HepG2 (cell line): ENCODE measurements around the gene RSPH1. TPM values are rescaled to one million over a fixed set of nuclear protein-coding genes. Genes with fewer than 3 reads are reported as not detected.

Experiments
- ATAC-seq: fragments of 200-7000 bp; cut with Tn5 transposase; 3 replicates; pipeline ENCODE4 v1.9.1; 2020; ENCODE audit warnings: mild to moderate bottlenecking, moderate library complexity
- BruUV-seq: library from RNA; stranded (reverse); fragments of 400-500 nt; replicated peaks from 2 replicates; lab custom pipeline; 2021; lab: Mats Ljungman, UMichigan
- CTCF ChIA-PET: fragments of 300-600 bp; formaldehyde crosslinking; extraction: SDS; loops from one replicate; lab custom pipeline; 2021; ENCODE audit warnings: low total read pairs, inconsistent platforms, low intra/inter-chr PET ratio; lab: Yijun Ruan, JAX
- POLR2A ChIA-PET: fragments of 350-600 bp; sonication (Branson Sonifier 250); formaldehyde crosslinking; loops from one replicate; lab custom pipeline; 2020; ENCODE audit warnings: antibody characterized with exemption, inconsistent platforms; lab: Yijun Ruan, JAX
- DNase-seq: peaks from one replicate; pipeline ENCODE4 v3.0.0-alpha.2; 2015; ENCODE audit warnings: low spot score
- FAIRE-seq: peaks from 3 replicates; lab custom pipeline; 2011; peaks lifted over from hg19 to GRCh38; lab: Jason Lieb, UNC
- H2AFZ ChIP-seq: one replicate; pipeline ENCODE4 v1.6.1; 2011; ENCODE audit warnings: low read length, inconsistent platforms
- H3K27ac ChIP-seq: fragments of 300-600 bp; 3 replicates; pipeline ENCODE4 v1.8.0; 2011; ENCODE audit warnings: mixed run types, mild to moderate bottlenecking, mixed read lengths, low read length, inconsistent platforms; ENCODE audit not compliant: insufficient read depth; ENCODE audit errors: extremely low read length
- H3K27me3 ChIP-seq, 2 experiments: fragments of 200-600 bp in 1 of 2; 2 replicates in 1 of 2; 3 replicates in 1 of 2; pipeline versions ENCODE4 v1.6.0 to v1.8.0; 2011; ENCODE audit warnings: low read length in 2 of 2, mild to moderate bottlenecking in 2 of 2, moderate library complexity in 2 of 2, inconsistent platforms in 1 of 2; ENCODE audit not compliant: insufficient read depth in 2 of 2, control insufficient read depth in 1 of 2
- H3K36me3 ChIP-seq, 2 experiments: fragments of 200-600 bp in 1 of 2; replicated peaks in 1 of 2; 2 replicates in 1 of 2; 3 replicates in 1 of 2; pipeline versions ENCODE4 v1.5.1 to v1.8.0; 2011; ENCODE audit warnings: low read length in 2 of 2, inconsistent platforms in 1 of 2; ENCODE audit not compliant: insufficient read depth in 2 of 2, control insufficient read depth in 1 of 2
- H3K4me1 ChIP-seq: 2 replicates; pipeline ENCODE4 v1.5.1; 2012; ENCODE audit warnings: low read length, inconsistent platforms; ENCODE audit not compliant: insufficient read depth
- H3K4me2 ChIP-seq: 2 replicates; pipeline ENCODE4 v1.6.0; 2011; ENCODE audit warnings: low read depth, low read length, inconsistent platforms
- H3K4me3 ChIP-seq, 3 experiments: fragments of 200-600 bp in 1 of 3; sonication (generic), shearing (Covaris generic) in 1 of 3; replicated peaks in 1 of 3; 2 replicates each; pipeline ENCODE4 v1.5.1; 2011 to 2016; ENCODE audit warnings: low read length in 3 of 3, inconsistent platforms in 2 of 3, low read depth in 2 of 3, mild to moderate bottlenecking in 2 of 3, control low read depth in 1 of 3, mixed read lengths in 1 of 3; ENCODE audit not compliant: insufficient read depth in 1 of 3
- H3K79me2 ChIP-seq: one replicate; pipeline ENCODE4 v1.6.1; 2011; ENCODE audit warnings: low read length, inconsistent platforms; ENCODE audit not compliant: insufficient read depth
- H3K9ac ChIP-seq: 2 replicates; pipeline ENCODE4 v1.6.0; 2011; ENCODE audit warnings: mild to moderate bottlenecking, low read depth, low read length, inconsistent platforms; ENCODE audit not compliant: insufficient read depth
- H3K9me3 ChIP-seq: 2 replicates; pipeline ENCODE4 v1.5.1; 2012; ENCODE audit warnings: mild to moderate bottlenecking, low read length
- H4K20me1 ChIP-seq: 2 replicates; pipeline ENCODE4 v1.6.0; 2011; ENCODE audit warnings: inconsistent platforms, mild to moderate bottlenecking, low read length, moderate library complexity; ENCODE audit not compliant: insufficient read depth
- ARNTL ChIP-seq: sonication (generic); formaldehyde crosslinking; IDR thresholded peaks from 2 replicates; pipeline ENCODE4 v1.4.0; 2020; ENCODE audit warnings: mild to moderate bottlenecking, missing genetic modification reagents
- ATF1 ChIP-seq: IDR thresholded peaks from 2 replicates; pipeline ENCODE4 v1.6.1; 2016; ENCODE audit warnings: mild to moderate bottlenecking, control low read depth
- CREB1 ChIP-seq, 2 experiments: fragments of 450-650 bp in 1 of 2; IDR thresholded peaks; 2 replicates each; pipeline ENCODE4 v1.6.1; 2016 to 2017; ENCODE audit warnings: control low read depth in 1 of 2, mild to moderate bottlenecking in 1 of 2, missing compliant biosample characterization in 1 of 2, missing genetic modification characterization in 1 of 2
- DMTF1 ChIP-seq: sonication (generic); formaldehyde crosslinking; IDR thresholded peaks from 2 replicates; pipeline ENCODE4 v1.4.0; 2020; ENCODE audit warnings: mild to moderate bottlenecking, missing genetic modification reagents
- GPBP1L1 ChIP-seq: sonication (generic); formaldehyde crosslinking; IDR thresholded peaks from 2 replicates; pipeline ENCODE4 v1.5.0; 2020; ENCODE audit warnings: mild to moderate bottlenecking, missing genetic modification reagents
- HNRNPLL ChIP-seq: fragments of 200-400 bp; formaldehyde crosslinking; IDR thresholded peaks from 2 replicates; pipeline ENCODE4 v1.6.1; 2017; ENCODE audit warnings: mild to moderate bottlenecking, low read depth, low read length; ENCODE audit not compliant: poor library complexity, severe bottlenecking
- KDM3A ChIP-seq: IDR thresholded peaks from 2 replicates; pipeline ENCODE4 v1.6.1; 2018; ENCODE audit warnings: low read depth, missing compliant biosample characterization
- KDM5A ChIP-seq: fragments of 200-600 bp; sonication (generic); IDR thresholded peaks from 2 replicates; pipeline ENCODE4 v1.7.0; 2018; ENCODE audit warnings: antibody characterized with exemption, mild to moderate bottlenecking, low read length, borderline replicate concordance
- LBX2 ChIP-seq: sonication (generic); formaldehyde crosslinking; IDR thresholded peaks from 2 replicates; pipeline ENCODE4 v1.5.0; 2020; ENCODE audit warnings: missing genetic modification reagents, mild to moderate bottlenecking, borderline replicate concordance
- MLX ChIP-seq: IDR thresholded peaks from 2 replicates; pipeline ENCODE4 v1.6.1; 2016
- NCOA1 ChIP-seq: sonication (generic); formaldehyde crosslinking; IDR thresholded peaks from 2 replicates; pipeline ENCODE4 v1.9.0; 2021; ENCODE audit warnings: missing genetic modification reagents
- REPIN1 ChIP-seq: sonication (generic); formaldehyde crosslinking; IDR thresholded peaks from 2 replicates; pipeline ENCODE4 v1.8.0; 2022; ENCODE audit warnings: missing genetic modification reagents, low read depth, mild to moderate bottlenecking, borderline replicate concordance
- TRIM22 ChIP-seq: fragments of 450-650 bp; IDR thresholded peaks from 2 replicates; pipeline ENCODE4 v1.6.1; 2017
- ZBTB3 ChIP-seq: sonication (generic); formaldehyde crosslinking; IDR thresholded peaks from 2 replicates; pipeline ENCODE4 v1.4.0; 2020; ENCODE audit warnings: low read depth, mild to moderate bottlenecking, moderate library complexity, missing genetic modification reagents, borderline replicate concordance
- ZNF33B ChIP-seq: sonication (generic); formaldehyde crosslinking; IDR thresholded peaks from 2 replicates; pipeline ENCODE4 v1.5.1; 2020; ENCODE audit warnings: mild to moderate bottlenecking, missing genetic modification reagents
- ZNF572 ChIP-seq: sonication (generic); formaldehyde crosslinking; IDR thresholded peaks from 2 replicates; pipeline ENCODE4 v1.5.1; 2020; ENCODE audit warnings: mild to moderate bottlenecking, missing genetic modification reagents
- ZSCAN5A ChIP-seq: sonication (generic); formaldehyde crosslinking; IDR thresholded peaks from 2 replicates; pipeline ENCODE4 v1.8.0; 2022; ENCODE audit warnings: mild to moderate bottlenecking, missing genetic modification reagents, borderline replicate concordance
- WGBS: methylation state at CpG from one replicate; pipeline ENCODE4 v1.1.6; 2017; ENCODE audit warnings: low lambda C conversion rate; 5-methylcytosine and 5-hydroxymethylcytosine counted together
- in situ Hi-C: cut with HindIII; loops from 2 replicates; pipeline ENCODE4 v1.10.0; 2017; ENCODE audit warnings: low pct_unique_long_range_greater_than_20kb; ENCODE audit not compliant: extremely low pct_ligation_motif_present
- intact Hi-C: fragments of 100-400 bp; cut with micrococcal nuclease; formaldehyde crosslinking; loops from one replicate; pipeline ENCODE4 v1.10.0; 2022; ENCODE audit not compliant: unreplicated experiment
- polyA plus RNA-seq, 8 experiments: library from polyadenylated mRNA; depleted of rRNA in 3 of 8; stranded (reverse) in 7 of 8; unstranded in 1 of 8; fragments of >200 nt; fragmentation: Illumina TruSeq in 4 of 8; extraction: Trizol in 4 of 8; gene quantifications; 2 replicates each; pipeline versions ENCODE4 v1.2.1 to v1.2.3, GENCODE V29; 2011 to 2016; ENCODE audit warnings: low read depth in 4 of 8, missing spikeins in 1 of 8, mixed read lengths in 1 of 8; ENCODE audit not compliant: insufficient read depth in 1 of 8
- total RNA-seq, 5 experiments: library from RNA; depleted of rRNA; stranded (reverse); fragments of >200 nt; fragmentation: Illumina TruSeq; extraction: Trizol; gene quantifications; 2 replicates each; pipeline ENCODE4 v1.2.3, GENCODE V29; 2016; ENCODE audit warnings: low read depth in 1 of 5

Gene RSPH1
- total and polyA plus RNA-seq, 2 of the 13 experiments (the other 11 are each of a cell fraction or from before 2014, with no cell fraction given), result not detected

- TF ChIP-seq LBX2 (CRISPR knock-in tag) (no peak), CREB1 (IDR thresholded peaks at IDR 0.05) (no peak), CREB1 (CRISPR knock-in tag; IDR thresholded peaks at IDR 0.05) (no peak), MLX (no peak), KDM3A (CRISPR knock-in tag) (no peak), ZBTB3 (CRISPR knock-in tag) (no peak), GPBP1L1 (CRISPR knock-in tag) (no peak), ATF1 (CRISPR knock-in tag) (no peak), ARNTL (CRISPR knock-in tag) (no peak)
- TF ChIP-seq, all 625 proteins: peak for 0
These were observed 35.7 kb upstream of the RSPH1 start (continued) for GRCh38 chr21:42531771-42532170.

- DNase-seq, result no peak
- Histone ChIP-seq H3K4me1 (peaks cover 26% of the 10 kb centered on the region), H3K36me3 (no peaks in the 10 kb centered on the region), H2AFZ (no peak overlapping the region), H3K27me3 (no peaks in the 10 kb centered on the region; a peak in 1 of 5 replicates), H3K79me2 (no peaks in the 10 kb centered on the region), H3K4me2 (no peak overlapping the region), H3K27ac (no peak overlapping the region), H4K20me1 (no peaks in the 10 kb centered on the region), H3K9me3 (no peaks in the 10 kb centered on the region), H3K4me3 (no peak overlapping the region), H3K9ac (no peak overlapping the region)
- in situ Hi-C loops, result no loop called here
- WGBS, result 68% methylated on average over 5 of the region's 5 CpGs
- BruUV-seq, result no TSS peak
- ATAC-seq, result no peak
- FAIRE-seq, result no peak
- ChIA-PET POLR2A (no interaction called here), CTCF (no interaction called here)
- intact Hi-C loops, result no loop called here
- TF ChIP-seq DMTF1 (CRISPR knock-in tag), result no peak
- no peak for TF ChIP-seq ZNF572 (CRISPR knock-in tag)
- TF ChIP-seq KDM5A, result no peak
- TF ChIP-seq ZSCAN5A (CRISPR knock-in tag), result no peak
- TF ChIP-seq ZNF33B (CRISPR knock-in tag), result no peak
- no peak for TF ChIP-seq NCOA1 (CRISPR knock-in tag)
- TF ChIP-seq TRIM22, result no peak
- TF ChIP-seq HNRNPLL, result no peak
- TF ChIP-seq REPIN1 (CRISPR knock-in tag), result no peak
These were observed 34.1 kb upstream of the RSPH1 start for GRCh38 chr21:42530167-42530518.
